GM12878 (cell line): ENCODE data around the gene KIF14. TPM values are rescaled to one million over a fixed set of nuclear protein-coding genes. Genes with fewer than 3 reads are reported as not detected.
A peak's percentile ranks its signal among the peaks of the same experiment; 100 is the strongest.

Experiments
- ATAC-seq: fragments of 200-7000 bp; cut with Tn5 transposase; 3 replicates; pipeline ENCODE4 v1.9.1; 2020; ENCODE audit warnings: mild to moderate bottlenecking, moderate library complexity
- BruUV-seq: library from RNA; stranded (reverse); fragments of 400-500 nt; replicated peaks from 2 replicates; lab custom pipeline; 2021; lab: Mats Ljungman, UMichigan
- CTCF ChIA-PET: fragments of 300-600 bp; sonication (Branson Sonifier 250); formaldehyde crosslinking; extraction: SDS; loops from one replicate; lab custom pipeline; 2021; ENCODE audit warnings: inconsistent platforms; lab: Yijun Ruan, JAX
- POLR2A ChIA-PET: fragments of 350-600 bp; formaldehyde crosslinking; extraction: SDS; loops from one replicate; lab custom pipeline; 2021; ENCODE audit warnings: inconsistent platforms; lab: Charles Lee
- RAD21 ChIA-PET: fragments of 300-600 bp; sonication (Branson Sonifier 250); formaldehyde crosslinking; loops from one replicate; lab custom pipeline; 2023; ENCODE audit warnings: antibody characterized with exemption; ENCODE audit not compliant: unreplicated experiment; lab: Charles Lee
- SMC1A ChIA-PET: fragments of 300-600 bp; sonication (Branson Sonifier 250); formaldehyde crosslinking; loops from one replicate; lab custom pipeline; 2023; ENCODE audit not compliant: unreplicated experiment, uncharacterized antibody; lab: Charles Lee
- DNase-seq: peaks from one replicate; pipeline ENCODE4 v3.0.0-alpha.2; 2011; ENCODE audit warnings: low read depth, low spot score
- FAIRE-seq: peaks from 3 replicates; lab custom pipeline; 2011; peaks lifted over from hg19 to GRCh38; lab: Jason Lieb, UNC
- H2AFZ ChIP-seq: 2 replicates; pipeline ENCODE4 v1.6.0; 2011; ENCODE audit warnings: low read depth, low read length, control low read depth; ENCODE audit not compliant: control insufficient read depth
- H3K27ac ChIP-seq: 2 replicates; pipeline ENCODE4 v1.5.1; 2011; ENCODE audit warnings: control low read depth; ENCODE audit not compliant: control insufficient read depth, insufficient read depth
- H3K27me3 ChIP-seq, 2 experiments: replicated peaks in 1 of 2; 2 replicates each; pipeline versions ENCODE4 v1.6.0 to v1.6.1; 2011; ENCODE audit warnings: low read length in 1 of 2; ENCODE audit not compliant: control insufficient read depth in 2 of 2, insufficient read depth in 2 of 2
- H3K36me3 ChIP-seq, 2 experiments: 2 replicates each; pipeline ENCODE4 v1.5.1; 2011; ENCODE audit warnings: low read length in 1 of 2; ENCODE audit not compliant: control insufficient read depth in 2 of 2, insufficient read depth in 2 of 2
- H3K4me1 ChIP-seq: 2 replicates; pipeline ENCODE4 v1.6.1; 2011; ENCODE audit warnings: mild to moderate bottlenecking, low read length, moderate library complexity, mixed read lengths; ENCODE audit not compliant: control insufficient read depth, insufficient read depth
- H3K4me2 ChIP-seq: 2 replicates; pipeline ENCODE4 v1.6.0; 2011; ENCODE audit warnings: control low read depth; ENCODE audit not compliant: control insufficient read depth, insufficient read depth
- H3K4me3 ChIP-seq: fragments of 200-600 bp; sonication (generic); 2 replicates; pipeline ENCODE4 v1.5.1; 2016
- H3K79me2 ChIP-seq: 2 replicates; pipeline ENCODE4 v1.6.0; 2011; ENCODE audit warnings: low read length; ENCODE audit not compliant: control insufficient read depth, insufficient read depth
- H3K9ac ChIP-seq: 2 replicates; pipeline ENCODE4 v1.8.0; 2011; ENCODE audit warnings: low read length, control low read depth, mixed read lengths; ENCODE audit not compliant: control insufficient read depth, insufficient read depth
- H3K9me3 ChIP-seq: replicated peaks from 3 replicates; pipeline ENCODE4 v1.5.1; 2011; ENCODE audit warnings: mild to moderate bottlenecking, low read length; ENCODE audit not compliant: control insufficient read depth, insufficient read depth
- H4K20me1 ChIP-seq: 2 replicates; pipeline ENCODE4 v1.6.0; 2011; ENCODE audit not compliant: control insufficient read depth, insufficient read depth
- CHD2 ChIP-seq: IDR thresholded peaks from 2 replicates; pipeline ENCODE4 v1.6.1; 2011; ENCODE audit warnings: low read depth, low read length, improper control_type of control experiment, borderline replicate concordance
- CREM ChIP-seq: IDR thresholded peaks from 2 replicates; pipeline ENCODE4 v1.6.1; 2014; ENCODE audit warnings: antibody characterized with exemption, low read depth
- DPF2 ChIP-seq: fragments of 450-650 bp; IDR thresholded peaks from 2 replicates; pipeline ENCODE4 v1.6.1; 2017; ENCODE audit warnings: mild to moderate bottlenecking
- LARP7 ChIP-seq: fragments of 450-650 bp; IDR thresholded peaks from 2 replicates; pipeline ENCODE4 v1.6.1; 2017; ENCODE audit warnings: mild to moderate bottlenecking
- NFIC ChIP-seq: IDR thresholded peaks from 2 replicates; pipeline ENCODE4 v1.6.1; 2012; ENCODE audit warnings: low read depth, mild to moderate bottlenecking, inconsistent platforms, low read length, moderate library complexity
- WGBS: methylation state at CpG from one replicate; pipeline ENCODE4 v1.1.6; 2016; ENCODE audit warnings: low lambda C conversion rate; ENCODE audit not compliant: insufficient replicate concordance, insufficient coverage; ENCODE audit errors: missing lambda C conversion rate; 5-methylcytosine and 5-hydroxymethylcytosine counted together
- in situ Hi-C: fragments of 300-500 bp; cut with MboI; formaldehyde crosslinking; loops from 9 replicates; pipeline ENCODE4 v1.14.3; 2018; ENCODE audit warnings: mixed read lengths
- intact Hi-C: fragments of 100-400 bp; cut with micrococcal nuclease; formaldehyde crosslinking; loops from one replicate; pipeline ENCODE4 v1.14.2; 2022; ENCODE audit not compliant: unreplicated experiment
- polyA plus RNA-seq, 11 experiments: library from polyadenylated mRNA; depleted of rRNA in 4 of 11; unstranded in 6 of 11; stranded (reverse) in 5 of 11; fragments of >200 nt; fragmentation: Nextera tagmentation in 4 of 11; fragmentation: Illumina TruSeq in 1 of 11; extraction: Ambion mirVana in 4 of 11; extraction: Trizol in 1 of 11; gene quantifications; 1 replicate in 1 of 11; 2 replicates in 10 of 11; pipeline versions ENCODE4 v1.2.1 to v1.2.3, GENCODE V29; 2011 to 2016; ENCODE audit warnings: inconsistent platforms in 2 of 11, missing spikeins in 2 of 11, low read depth in 1 of 11
- total RNA-seq, 4 experiments: library from RNA; depleted of rRNA in 3 of 4; stranded (reverse); fragments of >200 nt in 3 of 4; fragmentation: Illumina TruSeq in 1 of 4; extraction: Trizol in 1 of 4; gene quantifications; 2 replicates each; pipeline versions ENCODE4 v1.2.1 to v1.2.3, GENCODE V29; 2013 to 2021
- TF ChIP-seq, protein P1 (sequence below): fragments of 450-650 bp; IDR thresholded peaks from 2 replicates; pipeline ENCODE4 v1.6.1; 2017; ENCODE audit warnings: mild to moderate bottlenecking, moderate library complexity
- TF ChIP-seq, protein P2 (sequence below): IDR thresholded peaks from 2 replicates; pipeline ENCODE4 v1.6.1; 2011; ENCODE audit warnings: mild to moderate bottlenecking, low read depth, low read length, moderate library complexity; ENCODE audit not compliant: insufficient replicate concordance

The KIF14 gene
- total and polyA plus RNA-seq, 10 of the 15 experiments (the other 5 are each of a cell fraction or from before 2014, with no cell fraction given) = 6.8 to 25.5 (median 14.4) TPM

- ChIA-PET CTCF (interaction anchor here (0.6 to 2.4 kb wide), 4 partner anchors 18 to 125 kb away, joined by 3 to 6 read pairs (median 4); partner anchors contain the start of gene DDX59), POLR2A (interaction anchor here (0.7 to 1.1 kb wide), 2 partner anchors 12 to 97 kb away, joined by 3 to 4 read pairs; no protein-coding TSS in a partner anchor), RAD21 (interaction anchor here (1.5 to 2.9 kb wide), 2 partner anchors 19 to 25 kb away, joined by 3 to 12 read pairs; no protein-coding TSS in a partner anchor), SMC1A (interaction anchor here (0.9 to 3.1 kb wide), 5 partner anchors 9 to 25 kb away, joined by 3 to 12 read pairs (median 5); partner anchors contain the start of gene DDX59)
- in situ Hi-C loops = no loop called here
- H2AFZ ChIP-seq = no peak overlapping the region
- H3K9me3 ChIP-seq = no peaks in the 10 kb centered on the region
- H3K27ac ChIP-seq = peak overlapping the region; percentile 63
- H3K79me2 ChIP-seq = no peaks in the 10 kb centered on the region
- no TSS peak for BruUV-seq
- ATAC-seq = no peak
- no peaks in the 10 kb centered on the region for H4K20me1 ChIP-seq
- peaks cover 37% of the 10 kb centered on the region for H3K4me1 ChIP-seq
- 100% methylated on average over 1 of the region's 1 CpG for WGBS
- FAIRE-seq = no peak
- TF ChIP-seq CHD2 (no peak), DPF2 (no peak), NFIC (no peak), LARP7 (no peak), CREM (no peak)
- TF ChIP-seq, protein P1, sequence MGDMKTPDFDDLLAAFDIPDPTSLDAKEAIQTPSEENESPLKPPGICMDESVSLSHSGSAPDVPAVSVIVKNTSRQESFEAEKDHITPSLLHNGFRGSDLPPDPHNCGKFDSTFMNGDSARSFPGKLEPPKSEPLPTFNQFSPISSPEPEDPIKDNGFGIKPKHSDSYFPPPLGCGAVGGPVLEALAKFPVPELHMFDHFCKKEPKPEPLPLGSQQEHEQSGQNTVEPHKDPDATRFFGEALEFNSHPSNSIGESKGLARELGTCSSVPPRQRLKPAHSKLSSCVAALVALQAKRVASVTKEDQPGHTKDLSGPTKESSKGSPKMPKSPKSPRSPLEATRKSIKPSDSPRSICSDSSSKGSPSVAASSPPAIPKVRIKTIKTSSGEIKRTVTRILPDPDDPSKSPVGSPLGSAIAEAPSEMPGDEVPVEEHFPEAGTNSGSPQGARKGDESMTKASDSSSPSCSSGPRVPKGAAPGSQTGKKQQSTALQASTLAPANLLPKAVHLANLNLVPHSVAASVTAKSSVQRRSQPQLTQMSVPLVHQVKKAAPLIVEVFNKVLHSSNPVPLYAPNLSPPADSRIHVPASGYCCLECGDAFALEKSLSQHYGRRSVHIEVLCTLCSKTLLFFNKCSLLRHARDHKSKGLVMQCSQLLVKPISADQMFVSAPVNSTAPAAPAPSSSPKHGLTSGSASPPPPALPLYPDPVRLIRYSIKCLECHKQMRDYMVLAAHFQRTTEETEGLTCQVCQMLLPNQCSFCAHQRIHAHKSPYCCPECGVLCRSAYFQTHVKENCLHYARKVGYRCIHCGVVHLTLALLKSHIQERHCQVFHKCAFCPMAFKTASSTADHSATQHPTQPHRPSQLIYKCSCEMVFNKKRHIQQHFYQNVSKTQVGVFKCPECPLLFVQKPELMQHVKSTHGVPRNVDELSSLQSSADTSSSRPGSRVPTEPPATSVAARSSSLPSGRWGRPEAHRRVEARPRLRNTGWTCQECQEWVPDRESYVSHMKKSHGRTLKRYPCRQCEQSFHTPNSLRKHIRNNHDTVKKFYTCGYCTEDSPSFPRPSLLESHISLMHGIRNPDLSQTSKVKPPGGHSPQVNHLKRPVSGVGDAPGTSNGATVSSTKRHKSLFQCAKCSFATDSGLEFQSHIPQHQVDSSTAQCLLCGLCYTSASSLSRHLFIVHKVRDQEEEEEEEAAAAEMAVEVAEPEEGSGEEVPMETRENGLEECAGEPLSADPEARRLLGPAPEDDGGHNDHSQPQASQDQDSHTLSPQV = no peak
- TF ChIP-seq, protein P2, sequence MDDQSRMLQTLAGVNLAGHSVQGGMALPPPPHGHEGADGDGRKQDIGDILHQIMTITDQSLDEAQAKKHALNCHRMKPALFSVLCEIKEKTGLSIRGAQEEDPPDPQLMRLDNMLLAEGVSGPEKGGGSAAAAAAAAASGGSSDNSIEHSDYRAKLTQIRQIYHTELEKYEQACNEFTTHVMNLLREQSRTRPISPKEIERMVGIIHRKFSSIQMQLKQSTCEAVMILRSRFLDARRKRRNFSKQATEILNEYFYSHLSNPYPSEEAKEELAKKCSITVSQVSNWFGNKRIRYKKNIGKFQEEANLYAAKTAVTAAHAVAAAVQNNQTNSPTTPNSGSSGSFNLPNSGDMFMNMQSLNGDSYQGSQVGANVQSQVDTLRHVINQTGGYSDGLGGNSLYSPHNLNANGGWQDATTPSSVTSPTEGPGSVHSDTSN = no peak
- H3K36me3 ChIP-seq = peaks cover 0 to 17% of the 10 kb centered on the region in 2 experiments; a peak in 2 of 4 replicates
- peak overlapping the region; percentile 77; the same call in 1 of the 2 replicates for H3K4me2 ChIP-seq
- no peak overlapping the region for H3K4me3 ChIP-seq
- intact Hi-C loops = no loop called here
- H3K27me3 ChIP-seq = no peaks in the 10 kb centered on the region
- H3K9ac ChIP-seq = no peak overlapping the region
- DNase-seq = no peak
Measured at GRCh38 chr1:200652378-200652777, 31.8 kb upstream of the KIF14 start.
